ENCODE data around the gene DEGS2.
A peak's percentile ranks its signal among the peaks of the same experiment; 100 is the strongest.

The DEGS2 gene

DNA sequence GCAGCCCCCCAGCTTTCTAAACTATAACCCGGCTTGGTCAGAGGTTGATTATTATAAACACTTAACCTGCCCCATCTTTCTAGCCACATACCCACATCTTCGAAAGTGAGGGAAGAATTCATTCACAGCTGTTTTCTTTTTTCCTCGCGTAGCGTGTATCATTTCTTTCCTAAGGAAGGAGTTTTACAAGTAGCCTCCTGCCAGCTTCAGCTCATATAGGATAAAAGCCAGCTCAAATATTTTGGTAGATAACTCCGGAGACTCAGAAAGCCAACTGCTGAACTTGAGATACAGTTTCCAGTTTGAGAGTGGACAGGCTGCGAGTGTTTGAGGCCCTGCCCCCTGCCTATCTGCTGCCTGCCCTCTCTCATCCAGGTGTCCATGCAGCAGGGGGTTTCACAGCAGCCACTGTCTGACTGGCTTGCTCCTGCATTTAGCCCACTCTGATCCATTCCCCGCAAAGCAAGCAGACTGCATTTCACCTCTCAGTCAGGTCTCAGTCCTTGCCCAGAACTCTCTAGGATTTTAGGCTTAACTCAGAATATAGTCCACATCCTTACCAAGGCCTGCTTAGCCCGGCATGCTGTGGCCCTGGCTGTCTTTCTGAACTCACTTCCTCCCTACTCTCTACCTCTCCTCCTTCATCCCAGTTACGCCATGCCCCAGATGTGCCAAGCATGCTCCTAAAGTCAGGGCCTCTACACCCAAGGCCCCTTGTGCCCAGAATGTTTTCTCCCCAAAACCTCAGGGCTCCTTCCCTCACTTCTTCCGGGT is 47.3 kb downstream of the DEGS2 start:
- no peak for DNase-seq (ENCODE audit: insufficient read length, low spot score)
- no peak for TF ChIP-seq POLR2A (IDR thresholded peaks at IDR 0.05; ENCODE audit: low read depth, low read length)
- no peak for FAIRE-seq

DNA sequence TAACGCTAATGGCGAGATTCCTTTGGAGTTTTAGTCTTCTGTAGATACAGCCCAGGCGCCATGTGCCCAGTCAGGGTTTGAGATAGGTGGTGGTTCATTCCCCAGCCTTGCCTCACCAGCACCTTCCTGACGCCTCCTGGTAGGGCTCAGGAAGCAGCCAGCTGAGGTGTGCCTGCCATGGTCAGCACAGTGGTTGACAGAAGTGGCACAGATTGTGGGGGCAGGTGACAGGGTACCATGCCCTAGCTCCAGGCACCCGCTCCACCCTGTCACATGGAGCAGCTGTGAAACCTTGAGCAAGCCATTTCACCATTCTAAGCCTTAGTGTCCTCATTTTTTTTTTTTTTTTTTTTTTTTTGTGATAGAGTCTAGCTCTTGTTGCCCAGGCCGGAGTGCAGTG is 48.6 kb downstream of the DEGS2 start:
- no peak for FAIRE-seq
- no peak for TF ChIP-seq POLR2A (IDR thresholded peaks at IDR 0.05; ENCODE audit: low read depth, low read length)
- no peak for DNase-seq (ENCODE audit: insufficient read length, low spot score)

- DNase-seq (ENCODE audit: insufficient read length, low spot score) (no peak), FAIRE-seq (no peak)
- TF ChIP-seq POLR2A (IDR thresholded peaks at IDR 0.05; ENCODE audit: low read depth, low read length): no peak
Observed at GRCh38 chr14:100109594-100109955, 49.9 kb downstream of the DEGS2 start.

DNA sequence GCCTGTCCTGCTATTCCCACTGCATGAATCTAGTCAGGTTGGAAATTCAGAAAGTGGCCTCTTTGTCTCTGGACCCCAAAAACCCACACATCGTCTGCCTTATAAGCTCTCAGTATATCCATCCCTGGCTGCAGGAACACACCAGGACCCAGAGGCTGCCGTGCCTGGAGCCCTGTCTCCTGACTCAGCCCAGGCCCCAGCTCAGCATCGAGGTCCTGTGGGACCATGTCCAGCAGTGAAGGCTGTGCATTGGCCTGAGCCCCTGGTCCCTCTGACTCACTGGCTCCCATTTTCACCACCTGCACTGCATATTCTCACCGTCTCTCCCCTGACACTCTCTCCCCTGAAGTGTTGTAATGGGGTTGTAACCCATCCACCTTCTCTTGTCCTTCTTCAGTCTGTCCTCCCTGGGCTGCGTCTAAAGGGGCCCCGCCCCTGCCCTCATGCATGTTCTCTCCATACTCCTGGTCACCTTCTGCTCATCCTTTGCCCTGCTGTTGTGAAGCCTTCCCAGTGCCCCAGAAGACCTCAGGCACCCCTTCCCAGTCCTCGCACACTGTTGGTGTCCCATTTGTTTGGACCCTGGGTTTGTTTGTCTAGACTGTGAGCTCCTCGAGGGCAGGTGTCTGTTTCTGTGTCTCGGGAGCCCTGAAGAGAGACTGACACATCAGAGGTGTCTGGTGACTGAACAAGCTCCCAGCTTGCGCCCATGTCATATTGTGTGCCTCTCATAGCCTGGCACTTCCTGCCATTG is 50.4 kb downstream of the DEGS2 start:
- DNase-seq (ENCODE audit: insufficient read length, low spot score) (no peak), FAIRE-seq (no peak)
- TF ChIP-seq POLR2A (IDR thresholded peaks at IDR 0.05; ENCODE audit: low read depth, low read length): no peak

DNA sequence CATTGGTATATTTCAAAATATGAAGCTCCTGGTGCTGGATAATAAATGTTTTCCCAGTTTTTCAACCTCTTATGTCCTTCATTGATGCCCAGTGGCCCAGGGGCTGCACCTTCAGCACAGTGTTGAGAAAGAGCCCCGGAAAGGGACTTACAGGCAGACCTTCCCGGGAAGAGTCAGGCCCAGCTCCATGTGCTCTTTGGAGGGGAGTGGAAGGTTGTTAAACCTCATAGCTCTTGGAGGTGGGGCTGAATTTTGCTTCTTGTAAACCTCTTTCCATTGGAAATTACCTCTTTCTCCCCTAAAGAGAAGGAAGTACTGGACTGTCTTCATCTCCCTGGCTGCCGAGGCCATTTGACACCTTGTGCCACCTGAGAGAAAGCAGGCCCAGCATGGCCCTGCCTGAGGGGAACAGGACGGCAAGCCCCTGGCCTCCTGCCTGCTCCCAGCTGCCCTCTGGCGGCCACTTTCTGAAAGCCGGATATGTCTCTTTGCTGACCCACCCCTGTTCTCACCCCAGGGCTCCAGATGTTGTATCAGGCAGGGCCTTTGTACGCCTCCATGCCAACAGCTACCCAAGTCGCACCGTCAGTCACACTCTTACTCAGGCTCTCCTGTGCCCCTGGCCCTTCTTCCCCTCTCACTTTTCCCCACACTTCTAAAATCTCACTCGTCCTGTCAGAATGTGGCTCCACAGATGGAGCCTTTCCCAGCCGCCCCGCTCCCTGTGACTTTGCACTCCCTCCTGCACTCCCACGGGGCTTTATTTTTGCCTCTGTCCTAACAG is 51.2 kb downstream of the DEGS2 start:
- DNase-seq (ENCODE audit: insufficient read length, low spot score) (peak; percentile 85), FAIRE-seq (peak; percentile 6)
- TF ChIP-seq POLR2A (IDR thresholded peaks at IDR 0.05; ENCODE audit: low read depth, low read length): no peak

DNA sequence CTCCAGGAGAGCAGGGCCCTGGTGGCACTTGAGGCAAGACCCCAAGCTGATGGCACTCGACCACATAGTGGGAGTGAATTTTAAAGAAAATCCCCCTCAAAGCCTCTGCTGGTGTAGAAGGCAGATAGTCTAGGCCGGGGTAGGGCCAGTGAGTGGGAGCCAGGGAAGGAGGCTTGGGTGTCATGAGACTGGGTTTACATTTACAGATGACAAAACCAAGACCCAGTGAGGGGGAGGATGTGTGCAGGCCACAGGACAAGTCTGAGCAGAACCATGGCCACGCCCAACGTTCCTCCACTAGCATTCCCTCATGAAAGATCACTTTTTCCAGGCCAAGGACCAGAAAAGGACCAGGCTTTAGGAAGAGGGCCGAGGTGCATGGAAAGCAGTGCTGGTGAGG is 52.2 kb downstream of the DEGS2 start:
- TF ChIP-seq POLR2A (IDR thresholded peaks at IDR 0.05; ENCODE audit: low read depth, low read length): no peak
- FAIRE-seq (no peak), DNase-seq (ENCODE audit: insufficient read length, low spot score) (no peak)

GRCh38 chr14:100106250-100107112 is 53.0 kb downstream of the DEGS2 start:
- TF ChIP-seq POLR2A (IDR thresholded peaks at IDR 0.05; ENCODE audit: low read depth, low read length): no peak
- FAIRE-seq (no peak), DNase-seq (ENCODE audit: insufficient read length, low spot score) (no peak)

DNA sequence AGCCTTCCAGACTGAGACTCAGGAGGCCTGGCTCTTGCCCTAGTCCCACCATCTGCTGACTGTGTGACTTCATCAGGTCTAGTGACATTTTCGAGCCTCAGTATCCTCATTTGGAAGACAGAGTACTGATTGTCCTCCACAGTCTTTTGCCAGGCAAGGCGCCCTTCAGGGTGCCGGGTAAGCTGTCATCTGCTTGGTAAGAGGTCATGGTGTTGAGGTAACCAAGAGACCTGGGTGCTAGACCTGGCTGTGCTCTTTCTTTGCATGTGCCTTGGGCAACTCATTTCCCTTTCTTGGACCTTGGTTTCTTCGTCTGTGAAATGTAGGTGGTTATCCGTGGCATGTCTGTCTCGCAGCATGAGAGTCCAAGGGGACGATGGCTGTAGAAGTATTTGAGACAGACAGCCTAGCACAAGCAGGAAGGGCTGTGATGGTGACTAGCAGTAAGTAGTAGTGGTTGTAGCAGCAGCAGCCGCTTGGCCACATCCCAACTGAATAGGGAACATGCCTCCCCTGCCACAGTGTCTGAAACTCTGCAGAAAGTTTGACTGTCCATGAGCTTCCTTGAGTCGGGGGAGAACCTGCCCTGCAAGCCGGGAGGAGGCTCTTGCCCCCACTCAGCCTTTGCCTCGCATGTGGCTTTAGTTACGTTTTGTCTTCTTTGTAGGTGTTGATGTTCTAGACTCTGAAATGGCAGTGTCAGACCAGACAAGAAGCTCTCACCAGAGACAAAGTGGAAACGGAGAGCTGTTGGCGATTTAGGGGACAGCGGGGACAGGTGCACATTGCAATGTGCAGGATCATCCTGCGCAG is 53.9 kb downstream of the DEGS2 start:
- TF ChIP-seq POLR2A (IDR thresholded peaks at IDR 0.05; ENCODE audit: low read depth, low read length): no peak
- DNase-seq (ENCODE audit: insufficient read length, low spot score) (no peak), FAIRE-seq (no peak)

DNA sequence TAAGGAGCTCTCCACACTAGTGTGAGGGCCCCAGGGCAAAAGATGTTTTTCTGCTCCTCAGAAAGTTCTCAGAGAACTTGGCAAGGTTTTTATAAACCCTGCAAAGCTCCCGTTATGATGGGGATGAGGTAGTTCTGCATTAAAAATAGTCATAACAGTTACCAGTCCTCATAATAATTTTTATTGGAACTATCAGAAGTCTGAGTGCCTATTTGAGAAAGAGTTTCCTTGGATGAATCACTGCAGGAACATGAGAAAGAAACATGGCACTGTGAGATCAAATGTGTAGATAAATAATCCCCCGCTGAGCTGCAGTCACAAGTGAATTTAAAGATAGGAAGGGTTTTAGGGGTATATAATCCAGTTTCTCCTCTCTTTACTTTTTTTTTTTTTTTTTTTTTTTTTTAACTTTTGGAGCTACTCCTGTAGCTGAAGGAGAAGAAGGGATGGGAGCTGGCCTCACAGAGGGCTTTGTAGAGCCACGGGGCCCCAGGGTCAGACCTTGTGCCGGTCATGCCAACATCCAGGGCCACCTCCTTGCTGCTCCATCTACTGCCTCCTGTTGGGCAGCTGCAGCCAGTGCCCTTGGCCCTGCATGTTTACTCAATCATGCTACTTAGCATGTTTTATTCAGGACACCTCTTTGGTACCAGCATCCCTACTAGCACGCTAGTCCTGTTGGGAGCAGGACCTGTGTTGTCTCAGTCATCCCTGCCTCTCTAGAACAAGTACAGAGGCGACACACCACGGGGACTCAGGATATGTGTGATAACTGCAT is 54.7 kb downstream of the DEGS2 start:
- no peak for TF ChIP-seq POLR2A (IDR thresholded peaks at IDR 0.05; ENCODE audit: low read depth, low read length)
- FAIRE-seq (no peak), DNase-seq (ENCODE audit: insufficient read length, low spot score) (peak; percentile 17)

DNA sequence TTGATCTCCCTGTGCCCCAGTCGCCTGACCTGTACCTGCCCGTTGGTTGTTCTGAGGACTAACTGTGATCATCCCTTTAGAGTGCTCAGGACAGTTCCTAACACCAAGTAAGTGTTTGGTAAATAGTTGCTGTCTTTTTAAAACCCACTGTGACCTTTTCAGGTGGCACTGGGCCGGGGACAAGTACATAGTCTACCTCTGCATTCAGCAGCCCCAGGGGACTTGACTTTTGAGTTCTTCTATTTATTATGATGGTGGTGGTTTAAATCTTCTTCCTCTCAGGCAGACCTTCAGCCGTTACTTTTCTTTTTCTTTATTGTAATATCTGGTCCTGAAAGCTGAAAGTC is 55.5 kb downstream of the DEGS2 start:
- no peak for DNase-seq (ENCODE audit: insufficient read length, low spot score)
- no peak for FAIRE-seq
- no peak for TF ChIP-seq POLR2A (IDR thresholded peaks at IDR 0.05; ENCODE audit: low read depth, low read length)

DNA sequence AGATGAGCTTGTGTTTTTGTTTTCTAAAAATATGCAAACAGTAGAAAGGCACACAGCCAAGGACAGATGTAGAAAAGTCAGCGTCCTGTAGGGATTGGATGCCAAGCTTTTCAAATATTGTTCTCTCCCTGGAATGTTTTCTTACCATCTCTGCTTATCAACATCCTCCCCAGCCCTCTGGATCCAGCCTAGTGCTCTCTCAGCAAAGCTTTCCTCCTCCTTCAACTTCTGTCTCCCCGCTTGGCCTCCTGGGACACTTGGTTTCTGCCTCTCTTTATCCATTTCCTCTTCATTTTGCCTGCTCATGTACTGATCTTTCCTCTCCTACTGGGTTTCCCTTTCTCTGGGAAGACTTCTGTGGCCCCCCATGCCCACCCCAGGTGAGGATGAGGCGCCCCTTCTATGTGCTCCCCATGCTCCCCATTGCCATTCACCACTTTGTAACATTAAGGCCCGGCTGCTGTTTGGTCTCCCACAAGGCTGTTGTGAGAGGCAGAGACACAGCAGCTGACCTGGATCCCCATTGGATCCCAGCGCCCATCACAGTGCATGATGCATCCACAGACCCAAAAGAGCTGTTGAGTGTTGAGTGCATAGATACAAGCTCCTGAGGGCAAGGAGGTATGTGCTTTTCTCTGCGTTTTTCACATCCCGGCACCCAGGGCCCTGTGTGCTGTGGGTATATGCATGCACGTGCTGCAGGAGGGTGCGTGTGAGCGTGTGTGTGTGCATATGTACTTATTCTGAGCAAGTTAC is 56.0 kb downstream of the DEGS2 start:
- no peak for FAIRE-seq
- TF ChIP-seq POLR2A (IDR thresholded peaks at IDR 0.05; ENCODE audit: low read depth, low read length): no peak
- DNase-seq (ENCODE audit: insufficient read length, low spot score): no peak
